ENCODE results near the gene NOX1.

NOX1 gene

DNA sequence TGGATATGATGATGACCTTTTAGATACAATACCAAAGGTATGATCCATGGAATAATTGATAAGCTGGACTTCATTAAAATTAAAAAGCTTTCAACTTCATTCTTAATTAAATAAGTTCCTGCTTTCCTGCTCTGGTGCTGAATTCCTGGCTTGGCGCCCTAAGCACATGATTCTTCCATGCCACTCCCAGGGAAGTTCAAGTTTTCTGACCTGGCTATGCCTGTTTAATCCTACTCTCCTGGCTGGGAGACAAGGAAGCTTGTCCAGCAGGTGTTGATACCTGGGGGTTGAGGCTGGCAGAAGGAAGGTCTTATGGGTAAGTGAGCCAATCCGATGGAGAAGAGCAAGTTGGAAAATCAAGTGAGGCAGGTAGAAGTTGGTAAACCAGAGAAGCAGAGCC lies 30.3 kb upstream of the NOX1 start:
- no peak for TF ChIP-seq CTCF (IDR thresholded peaks at IDR 0.05; ENCODE audit: poor library complexity, severe bottlenecking)
- H3K4me3 ChIP-seq (ENCODE audit: severe bottlenecking) = no peak overlapping the region
- H3K36me3 ChIP-seq (ENCODE audit: low read depth) = no peaks in the 10 kb centered on the region
- no peak overlapping the region for H3K27ac ChIP-seq (ENCODE audit: poor library complexity, severe bottlenecking)
- H3K9me3 ChIP-seq (ENCODE audit: severe bottlenecking) = no peaks in the 10 kb centered on the region
- no peaks in the 10 kb centered on the region for H3K4me1 ChIP-seq (ENCODE audit: insufficient read depth, poor library complexity, severe bottlenecking)
- ATAC-seq (ENCODE audit: low read depth) (no peak), DNase-seq (ENCODE audit: low spot score) (no peak)
- H3K27me3 ChIP-seq (ENCODE audit: insufficient read depth, poor library complexity, severe bottlenecking) = no peaks in the 10 kb centered on the region

- peak; percentile 94 for ATAC-seq (ENCODE audit: low read depth)
- DNase-seq (ENCODE audit: low spot score) = no peak
- Histone ChIP-seq H3K36me3 (ENCODE audit: low read depth) (no peaks in the 10 kb centered on the region), H3K4me3 (ENCODE audit: severe bottlenecking) (no peak overlapping the region), H3K27ac (ENCODE audit: poor library complexity, severe bottlenecking) (no peak overlapping the region), H3K9me3 (ENCODE audit: severe bottlenecking) (no peaks in the 10 kb centered on the region), H3K27me3 (ENCODE audit: insufficient read depth, poor library complexity, severe bottlenecking) (no peaks in the 10 kb centered on the region), H3K4me1 (ENCODE audit: insufficient read depth, poor library complexity, severe bottlenecking) (peaks cover 7% of the 10 kb centered on the region)
- TF ChIP-seq CTCF (IDR thresholded peaks at IDR 0.05; ENCODE audit: poor library complexity, severe bottlenecking) = peak; percentile 57
Observed at GRCh38 chrX:100895365-100896075, 21.4 kb upstream of the NOX1 start.

DNA sequence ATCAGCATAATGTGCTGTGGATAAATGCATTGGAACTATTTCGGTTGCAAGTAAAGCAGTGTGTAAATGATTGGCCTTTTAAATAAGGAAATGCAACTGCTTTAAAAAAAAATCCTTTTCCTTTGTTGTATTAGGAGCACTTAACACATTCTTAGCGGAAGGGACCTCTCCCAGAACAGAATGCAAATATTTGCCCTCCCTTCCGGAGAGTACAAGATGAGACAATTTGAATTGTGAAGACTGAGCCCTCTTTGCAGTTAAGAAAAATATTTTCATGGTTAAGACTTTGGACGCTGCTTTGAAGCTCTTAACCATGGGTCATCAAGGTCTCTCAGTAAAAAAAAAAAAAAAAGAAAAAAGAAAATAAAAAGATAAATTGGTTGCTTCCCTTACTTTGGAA lies 9.5 kb upstream of the NOX1 start:
- Histone ChIP-seq H3K9me3 (ENCODE audit: severe bottlenecking) (no peaks in the 10 kb centered on the region), H3K4me1 (ENCODE audit: insufficient read depth, poor library complexity, severe bottlenecking) (no peaks in the 10 kb centered on the region), H3K36me3 (ENCODE audit: low read depth) (no peaks in the 10 kb centered on the region), H3K27ac (ENCODE audit: poor library complexity, severe bottlenecking) (no peak overlapping the region), H3K4me3 (ENCODE audit: severe bottlenecking) (no peak overlapping the region), H3K27me3 (ENCODE audit: insufficient read depth, poor library complexity, severe bottlenecking) (no peaks in the 10 kb centered on the region)
- no peak for ATAC-seq (ENCODE audit: low read depth)
- DNase-seq (ENCODE audit: low spot score) = no peak
- TF ChIP-seq CTCF (IDR thresholded peaks at IDR 0.05; ENCODE audit: poor library complexity, severe bottlenecking) = no peak

GRCh38 chrX:100880368-100880767 lies 6.2 kb upstream of the NOX1 start:
- TF ChIP-seq CTCF (IDR thresholded peaks at IDR 0.05; ENCODE audit: poor library complexity, severe bottlenecking) = no peak
- ATAC-seq (ENCODE audit: low read depth) (no peak), DNase-seq (ENCODE audit: low spot score) (no peak)
- no peaks in the 10 kb centered on the region for H3K4me1 ChIP-seq (ENCODE audit: insufficient read depth, poor library complexity, severe bottlenecking)
- no peaks in the 10 kb centered on the region for H3K9me3 ChIP-seq (ENCODE audit: severe bottlenecking)
- no peak overlapping the region for H3K27ac ChIP-seq (ENCODE audit: poor library complexity, severe bottlenecking)
- H3K27me3 ChIP-seq (ENCODE audit: insufficient read depth, poor library complexity, severe bottlenecking) = no peaks in the 10 kb centered on the region
- no peaks in the 10 kb centered on the region for H3K36me3 ChIP-seq (ENCODE audit: low read depth)
- H3K4me3 ChIP-seq (ENCODE audit: severe bottlenecking) = no peak overlapping the region
